IMR-90 (cell line): Measurements from ENCODE around the gene GAR1. TPM values are rescaled to one million over a fixed set of nuclear protein-coding genes. Genes with fewer than 3 reads are reported as not detected.

ENCODE experiments used
- ATAC-seq: fragments of 200-7000 bp; cut with Tn5 transposase; 2 replicates; pipeline ENCODE4 v1.9.1; 2020; ENCODE audit warnings: low read depth, mild to moderate bottlenecking, moderate library complexity
- BruUV-seq: library from RNA; stranded (reverse); fragments of 400-500 nt; replicated peaks from 2 replicates; lab custom pipeline; 2021; lab: Mats Ljungman, UMichigan
- CTCF ChIA-PET: fragments of 300-600 bp; formaldehyde crosslinking; extraction: SDS; loops from one replicate; lab custom pipeline; 2021; ENCODE audit warnings: antibody characterized with exemption; lab: Yijun Ruan, JAX
- POLR2A ChIA-PET: fragments of 300-600 bp; sonication (Branson Sonifier 250); formaldehyde crosslinking; loops from one replicate; lab custom pipeline; 2022; ENCODE audit warnings: antibody characterized with exemption; ENCODE audit not compliant: unreplicated experiment; lab: Charles Lee
- DNase-seq: peaks from one replicate; pipeline ENCODE4 v3.0.0; 2013
- H2AFZ ChIP-seq: replicated peaks from 2 replicates; pipeline ENCODE3; 2013; ENCODE audit warnings: low read length, mild to moderate bottlenecking; ENCODE audit not compliant: poor library complexity
- H2AK5ac ChIP-seq: 2 replicates; pipeline ENCODE4 v1.6.1; 2013; ENCODE audit warnings: low read depth, low read length, inconsistent platforms
- H2AK9ac ChIP-seq: replicated peaks from 2 replicates; pipeline ENCODE3; 2013; ENCODE audit warnings: mild to moderate bottlenecking, low read depth, low read length, moderate library complexity; ENCODE audit not compliant: poor library complexity
- H2BK120ac ChIP-seq: 2 replicates; pipeline ENCODE4 v1.6.1; 2013; ENCODE audit warnings: low read depth, low read length, inconsistent platforms
- H2BK15ac ChIP-seq: 3 replicates; pipeline ENCODE4 v1.6.1; 2013; ENCODE audit warnings: low read depth, low read length, inconsistent platforms
- H2BK20ac ChIP-seq: 2 replicates; pipeline ENCODE4 v1.6.1; 2013; ENCODE audit warnings: low read depth, mild to moderate bottlenecking, inconsistent platforms, low read length, moderate library complexity
- H2BK5ac ChIP-seq: 2 replicates; pipeline ENCODE4 v1.6.1; 2013; ENCODE audit warnings: mild to moderate bottlenecking, low read depth, low read length, inconsistent platforms; ENCODE audit not compliant: poor library complexity, severe bottlenecking
- H3K14ac ChIP-seq: replicated peaks from 2 replicates; pipeline ENCODE4 v1.6.1; 2013; ENCODE audit warnings: low read depth, low read length, inconsistent platforms
- H3K18ac ChIP-seq: 2 replicates; pipeline ENCODE4 v1.6.1; 2013; ENCODE audit warnings: low read depth, low read length, control low read depth
- H3K23ac ChIP-seq: 2 replicates; pipeline ENCODE4 v1.6.1; 2013; ENCODE audit warnings: low read depth, low read length, inconsistent platforms
- H3K27ac ChIP-seq: 2 replicates; pipeline ENCODE4 v1.5.1; 2013; ENCODE audit warnings: mild to moderate bottlenecking, control low read depth, low read length; ENCODE audit not compliant: insufficient read depth
- H3K27me3 ChIP-seq: 2 replicates; pipeline ENCODE4 v1.6.1; 2013; ENCODE audit warnings: low read length; ENCODE audit not compliant: control insufficient read depth, insufficient read depth
- H3K36me3 ChIP-seq: 2 replicates; pipeline ENCODE4 v1.6.1; 2013; ENCODE audit warnings: low read length, mixed read lengths; ENCODE audit not compliant: control insufficient read depth, insufficient read depth
- H3K4ac ChIP-seq: 2 replicates; pipeline ENCODE4 v1.6.1; 2013; ENCODE audit warnings: low read depth, low read length, inconsistent platforms
- H3K4me1 ChIP-seq: 2 replicates; pipeline ENCODE4 v1.6.1; 2013; ENCODE audit warnings: low read length, mixed read lengths; ENCODE audit not compliant: control insufficient read depth, insufficient read depth
- H3K4me2 ChIP-seq: 2 replicates; pipeline ENCODE4 v1.6.1; 2013; ENCODE audit warnings: low read depth, mild to moderate bottlenecking, control low read depth, low read length, moderate library complexity
- H3K4me3 ChIP-seq: 2 replicates; pipeline ENCODE4 v1.5.1; 2013; ENCODE audit warnings: low read depth, mild to moderate bottlenecking, control low read depth, low read length, moderate library complexity; ENCODE audit not compliant: insufficient read depth
- H3K56ac ChIP-seq: 2 replicates; pipeline ENCODE4 v1.6.1; 2013; ENCODE audit warnings: low read length, inconsistent platforms; ENCODE audit not compliant: insufficient read depth; ENCODE audit errors: extremely low read depth
- H3K79me1 ChIP-seq, 2 experiments: 2 replicates each; pipeline ENCODE4 v1.6.1; 2013; ENCODE audit warnings: low read length in 2 of 2, inconsistent platforms in 1 of 2, low read depth in 1 of 2
- H3K9ac ChIP-seq: 2 replicates; pipeline ENCODE4 v1.6.1; 2013; ENCODE audit warnings: low read depth, low read length, control low read depth
- H3K9me1 ChIP-seq: 2 replicates; pipeline ENCODE4 v1.6.1; 2013; ENCODE audit warnings: low read length, inconsistent platforms; ENCODE audit not compliant: insufficient read depth
- H3K9me3 ChIP-seq: 2 replicates; pipeline ENCODE4 v1.6.1; 2013; ENCODE audit warnings: low read length; ENCODE audit not compliant: control insufficient read depth, insufficient read depth
- H4K20me1 ChIP-seq: 2 replicates; pipeline ENCODE4 v1.6.1; 2013; ENCODE audit warnings: low read length, inconsistent platforms; ENCODE audit not compliant: insufficient read depth
- H4K5ac ChIP-seq: 2 replicates; pipeline ENCODE4 v1.6.1; 2013; ENCODE audit warnings: mild to moderate bottlenecking, low read depth, low read length, control low read depth
- H4K8ac ChIP-seq, 2 experiments: 2 replicates each; pipeline ENCODE4 v1.6.1; 2013; ENCODE audit warnings: low read depth in 2 of 2, low read length in 2 of 2, control low read depth in 1 of 2, inconsistent platforms in 1 of 2
- H4K91ac ChIP-seq: 2 replicates; pipeline ENCODE4 v1.6.1; 2013; ENCODE audit warnings: low read depth, low read length, inconsistent platforms; ENCODE audit not compliant: insufficient read depth
- CHD1 ChIP-seq: IDR thresholded peaks from 2 replicates; pipeline ENCODE4 v1.6.1; 2012; ENCODE audit warnings: low read depth, low read length, improper control_type of control experiment
- FOS ChIP-seq: fragments of 150-350 bp; IDR thresholded peaks from 2 replicates; pipeline ENCODE4 v1.6.1; 2016; ENCODE audit warnings: low read depth, low read length
- MAFK ChIP-seq: IDR thresholded peaks from 2 replicates; pipeline ENCODE4 v1.6.1; 2012; ENCODE audit warnings: low read depth, low read length, improper control_type of control experiment
- MAZ ChIP-seq: IDR thresholded peaks from 2 replicates; pipeline ENCODE4 v1.6.1; 2012; ENCODE audit warnings: low read depth, mild to moderate bottlenecking, low read length, improper control_type of control experiment, moderate library complexity, borderline replicate concordance
- POLR2A ChIP-seq: IDR thresholded peaks from 2 replicates; pipeline ENCODE4 v1.6.1; 2012; ENCODE audit warnings: mild to moderate bottlenecking, low read depth, low read length
- RCOR1 ChIP-seq: IDR thresholded peaks from 2 replicates; pipeline ENCODE4 v1.6.1; 2012; ENCODE audit warnings: mild to moderate bottlenecking, low read length, improper control_type of control experiment; ENCODE audit not compliant: insufficient replicate concordance
- RFX5 ChIP-seq: IDR thresholded peaks from 2 replicates; pipeline ENCODE4 v1.8.0; 2012; ENCODE audit warnings: low read depth, mild to moderate bottlenecking, low read length, moderate library complexity
- WGBS, 2 experiments: methylation state at CpG; one replicate each; pipeline versions ENCODE4 v1.1.5 to v1.1.7; 2013; ENCODE audit warnings: missing lambda C conversion rate in 2 of 2; ENCODE audit not compliant: insufficient read length in 1 of 2; ENCODE audit errors: extremely low coverage in 2 of 2; 5-methylcytosine and 5-hydroxymethylcytosine counted together
- dilution Hi-C: fragments of 300-500 bp; cut with HindIII; formaldehyde crosslinking; loops from one replicate; pipeline ENCODE4 v1.14.3; 2018; ENCODE audit warnings: low sequenced_read_pairs; ENCODE audit not compliant: unreplicated experiment
- in situ Hi-C: fragments of 300-500 bp; cut with MboI; formaldehyde crosslinking; loops from 3 replicates; pipeline ENCODE4 v1.14.3; 2019; ENCODE audit warnings: low sequenced_read_pairs, inconsistent platforms, mixed read lengths
- intact Hi-C: fragments of 100-400 bp; cut with micrococcal nuclease; formaldehyde crosslinking; loops from 2 replicates; pipeline ENCODE4 v1.10.0; 2022
- polyA plus RNA-seq, 3 experiments: library from polyadenylated mRNA; depleted of rRNA; stranded (reverse); fragments of >200 nt; gene quantifications; 2 replicates each; pipeline ENCODE4 v1.2.3, GENCODE V29; 2012; ENCODE audit warnings: low replicate concordance in 1 of 3
- total RNA-seq: library from RNA; depleted of rRNA; stranded (reverse); fragments of >200 nt; gene quantifications from 2 replicates; pipeline ENCODE4 v1.2.3, GENCODE V29; 2012

Gene GAR1
- total and polyA plus RNA-seq, 2 of the 4 experiments (the other 2 are of a cell fraction) = 1.1 to 22.0 TPM

GRCh38 chr4:109821185-109821584 lies 5.6 kb downstream of the GAR1 start:
- Histone ChIP-seq H2AFZ (no peak overlapping the region), H3K9ac (no peak overlapping the region), H2BK120ac (no peak overlapping the region), H2BK5ac (no peak overlapping the region), H3K9me3 (no peaks in the 10 kb centered on the region), H3K4me3 (no peak overlapping the region), H3K4me2 (no peak overlapping the region), H2AK5ac (no peak overlapping the region), H2BK20ac (no peak overlapping the region), H4K91ac (no peak overlapping the region), H3K36me3 (peaks cover 12% of the 10 kb centered on the region), H3K9me1 (no peaks in the 10 kb centered on the region), H2AK9ac (no peak overlapping the region), H3K56ac (no peak overlapping the region), H3K18ac (no peak overlapping the region), H4K8ac (no peak overlapping the region), H3K23ac (no peak overlapping the region), H3K4me1 (0 out of 2 replicates have a peak, but pooled peaks cover 1% of the 10 kb centered on the region), H4K20me1 (no peaks in the 10 kb centered on the region), H3K4ac (no peak overlapping the region), H4K5ac (no peak overlapping the region), H3K14ac (no peak overlapping the region), H3K27me3 (no peaks in the 10 kb centered on the region), H2BK15ac (no peak overlapping the region), H3K27ac (no peak overlapping the region), H3K79me1 (peaks cover 16 to 23% of the 10 kb centered on the region in 2 experiments; a peak in 3 of 4 replicates)
- POLR2A ChIA-PET = no interaction called here
- ATAC-seq (no peak), DNase-seq (no peak)
- intact Hi-C loops (loop anchor here (5.0 to 10.0 kb wide), 2 partner anchors 284 to 996 kb away; no protein-coding TSS in a partner anchor), dilution Hi-C loops (no loop called here), in situ Hi-C loops (no loop called here)
- CTCF ChIA-PET = interaction anchor here (0.6 kb wide), 1 partner anchor 14 kb away, joined by 3 read pairs; no protein-coding TSS in a partner anchor
- BruUV-seq = no TSS peak
- TF ChIP-seq RCOR1 (no peak), CHD1 (no peak), MAZ (no peak), POLR2A (no peak), MAFK (no peak), RFX5 (no peak), FOS (no peak)
- no CpG with 5 or more reads among the region's 2 CpGs for whole genome bisulfite sequencing, 2 experiments
